Parathyroid adenoma (tissue), 2 donors: ENCODE data around the gene EIF3I.

ENCODE experiments used
- H2AFZ ChIP-seq: fragments of 300-600 bp; sonication (generic); one replicate; pipeline ENCODE4 v1.7.0; 2017; ENCODE audit warnings: antibody characterized with exemption, mild to moderate bottlenecking
- H3K27ac ChIP-seq: fragments of 300-600 bp; sonication (generic); one replicate; pipeline ENCODE4 v1.7.0; 2017
- H3K27me3 ChIP-seq: fragments of 300-600 bp; sonication (generic); one replicate; pipeline ENCODE4 v1.7.0; 2017; ENCODE audit warnings: low read length; ENCODE audit not compliant: control insufficient read depth, insufficient read depth
- H3K36me3 ChIP-seq: fragments of 300-600 bp; sonication (generic); one replicate; pipeline ENCODE4 v1.7.0; 2017; ENCODE audit warnings: low read length; ENCODE audit not compliant: control insufficient read depth, insufficient read depth
- H3K4me1 ChIP-seq: fragments of 300-600 bp; sonication (generic); one replicate; pipeline ENCODE4 v1.7.0; 2017; ENCODE audit warnings: control low read depth
- H3K4me2 ChIP-seq: fragments of 300-600 bp; sonication (generic); one replicate; pipeline ENCODE4 v1.7.0; 2017; ENCODE audit warnings: low read length
- H3K4me3 ChIP-seq: fragments of 300-600 bp; sonication (generic); one replicate; pipeline ENCODE4 v1.7.0; 2017; ENCODE audit warnings: low read depth, low read length
- H3K79me2 ChIP-seq: fragments of 300-600 bp; sonication (generic); one replicate; pipeline ENCODE4 v1.7.0; 2017; ENCODE audit warnings: control low read depth
- H3K9ac ChIP-seq: fragments of 300-600 bp; sonication (generic); one replicate; pipeline ENCODE4 v1.7.0; 2017; ENCODE audit warnings: mild to moderate bottlenecking
- H3K9me3 ChIP-seq: fragments of 300-600 bp; sonication (generic); one replicate; pipeline ENCODE4 v1.7.0; 2017; ENCODE audit warnings: low read length; ENCODE audit not compliant: control insufficient read depth
- CTCF ChIP-seq: fragments of 300-600 bp; sonication (generic); IDR thresholded peaks from one replicate; pipeline ENCODE4 v1.7.0; 2017; ENCODE audit warnings: antibody characterized with exemption, mild to moderate bottlenecking
- donor health status: primary hyperparathyroidism.

The EIF3I gene

DNA sequence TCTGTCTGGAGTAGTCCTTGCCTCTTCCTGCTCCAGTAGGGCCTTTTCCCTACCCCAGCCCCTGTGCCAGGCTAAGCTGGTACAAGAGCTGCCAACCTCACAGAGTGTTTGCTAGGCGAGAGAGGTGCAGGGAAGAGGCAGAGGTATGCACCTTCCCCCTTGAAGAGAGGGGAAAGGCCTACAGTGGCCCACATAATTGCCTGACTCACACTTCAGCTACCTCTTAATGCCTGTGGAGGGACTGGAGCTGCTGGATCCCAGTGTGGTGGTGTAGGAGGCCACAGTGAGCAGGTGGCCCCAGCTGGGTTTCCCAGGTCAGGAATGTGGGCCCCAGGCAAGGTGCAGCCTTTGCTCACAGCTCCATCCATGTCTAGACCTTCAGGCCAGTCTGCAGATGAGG lies 25.1 kb upstream of the EIF3I start:
- Histone ChIP-seq H3K4me2 (no peak overlapping the region), H2AFZ (no peak overlapping the region), H3K27ac (peak overlapping the region; percentile 4), H3K27me3 (no peaks in the 10 kb centered on the region), H3K9ac (no peak overlapping the region), H3K4me1 (peaks cover 11% of the 10 kb centered on the region), H3K4me3 (no peak overlapping the region), H3K36me3 (no peaks in the 10 kb centered on the region), H3K79me2 (no peaks in the 10 kb centered on the region), H3K9me3 (no peaks in the 10 kb centered on the region)
- TF ChIP-seq CTCF, result no peak

- Histone ChIP-seq H3K4me2 (peak overlapping the region; percentile 20), H3K27ac (no peak overlapping the region)
These were observed 24.4 kb upstream of the EIF3I start for GRCh38 chr1:32197837-32198236.

GRCh38 chr1:32198237-32199042 lies 23.8 kb upstream of the EIF3I start:
- Histone ChIP-seq H3K4me2 (peak overlapping the region; percentile 20), H3K36me3 (no peaks in the 10 kb centered on the region)

More at GRCh38 chr1:32197837-32198236, 24.4 kb upstream of the EIF3I start:
- Histone ChIP-seq H3K79me2 (no peaks in the 10 kb centered on the region), H3K4me3 (no peak overlapping the region), H3K36me3 (no peaks in the 10 kb centered on the region), H3K9me3 (no peaks in the 10 kb centered on the region), H3K4me1 (peaks cover 11% of the 10 kb centered on the region), H2AFZ (no peak overlapping the region), H3K27me3 (no peaks in the 10 kb centered on the region), H3K9ac (no peak overlapping the region)
- no peak for TF ChIP-seq CTCF

GRCh38 chr1:32199043-32199716 lies 23.0 kb upstream of the EIF3I start:
- H3K4me3 ChIP-seq, result peak overlapping the region; percentile 33
- H3K4me1 ChIP-seq, result peaks cover 11% of the 10 kb centered on the region
- no peak overlapping the region for H3K9ac ChIP-seq
- H3K27ac ChIP-seq, result peak overlapping the region; percentile 88
- no peak for TF ChIP-seq CTCF
- no peak overlapping the region for H2AFZ ChIP-seq
- H3K9me3 ChIP-seq, result no peaks in the 10 kb centered on the region
- H3K27me3 ChIP-seq, result no peaks in the 10 kb centered on the region
- H3K4me2 ChIP-seq, result peak overlapping the region; percentile 55
- H3K79me2 ChIP-seq, result no peaks in the 10 kb centered on the region
- no peaks in the 10 kb centered on the region for H3K36me3 ChIP-seq

More at GRCh38 chr1:32198237-32199042, 23.8 kb upstream of the EIF3I start:
- H3K27me3 ChIP-seq, result no peaks in the 10 kb centered on the region
- H3K4me3 ChIP-seq, result no peak overlapping the region
- TF ChIP-seq CTCF, result no peak
- H3K9ac ChIP-seq, result no peak overlapping the region
- H3K79me2 ChIP-seq, result no peaks in the 10 kb centered on the region
- H2AFZ ChIP-seq, result no peak overlapping the region
- H3K27ac ChIP-seq, result no peak overlapping the region
- H3K4me1 ChIP-seq, result peaks cover 11% of the 10 kb centered on the region
- no peaks in the 10 kb centered on the region for H3K9me3 ChIP-seq
